Glomerular endothelial cell (primary cell): ENCODE measurements around the gene KREMEN1. TPM values are rescaled to one million over a fixed set of nuclear protein-coding genes. Genes with fewer than 3 reads are reported as not detected.

Experiments used
- DNase-seq: peaks from one replicate; pipeline ENCODE4 v3.0.0-alpha.2; 2011; ENCODE audit warnings: low read depth, low spot score; ENCODE audit errors: extremely low read depth
- total RNA-seq: library from RNA; depleted of rRNA; stranded (reverse); fragments of >200 nt; gene quantifications from 2 replicates; pipeline ENCODE4 v1.2.3, GENCODE V29; 2015

Gene KREMEN1
- total RNA-seq, 1 donor from 2014 or later: 2.3 TPM

DNA sequence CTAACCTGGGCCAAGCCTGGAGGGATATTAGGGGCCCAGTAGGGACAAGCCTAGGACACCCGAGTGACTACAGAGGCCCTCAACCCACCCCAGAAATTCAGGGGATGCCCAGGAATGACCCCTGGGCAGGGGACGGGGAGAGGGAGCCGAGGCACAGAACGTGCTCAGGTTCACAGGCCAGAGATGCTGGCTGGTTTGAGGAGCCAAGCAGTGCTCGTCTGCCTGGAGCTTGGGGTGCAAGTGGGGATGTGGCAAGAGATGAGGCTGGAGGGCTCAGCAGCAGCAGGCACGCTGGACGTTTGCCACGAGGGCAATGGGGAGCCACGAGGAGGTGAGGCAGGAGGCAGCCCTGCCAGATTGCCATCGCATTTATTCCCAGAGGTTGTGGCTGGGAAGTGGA, 98.9 kb downstream of the KREMEN1 start:
- no peak for DNase-seq

DNA sequence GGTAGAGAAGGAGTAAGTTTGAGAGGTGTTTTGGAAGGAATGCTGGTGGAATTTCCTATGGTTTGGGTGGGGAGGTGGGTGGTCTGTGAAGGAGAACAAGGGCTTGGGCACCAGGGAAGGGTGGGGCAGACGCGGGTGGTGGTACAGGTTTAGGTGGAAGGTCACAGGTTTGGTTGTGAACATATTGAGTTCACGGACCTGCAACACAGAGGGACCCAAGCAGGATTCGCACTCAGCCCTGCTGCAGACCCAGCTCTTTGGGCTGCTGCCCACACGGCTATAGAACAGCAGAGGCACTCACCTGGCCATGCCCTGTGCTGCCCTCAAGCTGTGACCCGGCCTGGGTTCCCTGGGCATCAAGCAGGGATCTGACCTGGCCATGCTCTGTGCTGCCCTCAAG, 99.4 kb downstream of the KREMEN1 start:
- DNase-seq: no peak

DNA sequence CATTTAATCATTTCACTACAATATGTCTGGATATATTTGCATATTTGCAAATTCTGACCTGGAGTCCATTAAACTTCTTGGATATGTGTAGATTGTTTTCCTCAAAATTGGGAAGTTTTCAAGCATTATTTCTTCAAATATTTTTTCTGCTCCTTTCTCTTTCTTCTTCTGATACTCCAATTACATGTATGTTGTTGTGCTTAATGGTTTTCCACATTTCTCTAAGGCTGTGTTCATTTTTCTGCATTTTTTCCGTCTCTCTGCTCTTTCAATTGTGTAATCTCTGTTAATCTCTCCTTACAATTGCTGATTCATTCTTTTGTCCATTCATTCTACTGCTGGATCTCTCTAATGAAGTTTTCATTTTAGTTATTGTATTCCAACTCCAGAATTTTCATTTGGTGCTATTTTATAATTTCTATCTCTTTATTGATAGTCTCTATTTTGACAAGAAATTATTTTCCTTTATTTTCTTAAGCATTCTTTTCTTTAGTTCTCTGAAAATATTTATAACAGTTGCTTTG, 102.5 kb downstream of the KREMEN1 start:
- no peak for DNase-seq

DNA sequence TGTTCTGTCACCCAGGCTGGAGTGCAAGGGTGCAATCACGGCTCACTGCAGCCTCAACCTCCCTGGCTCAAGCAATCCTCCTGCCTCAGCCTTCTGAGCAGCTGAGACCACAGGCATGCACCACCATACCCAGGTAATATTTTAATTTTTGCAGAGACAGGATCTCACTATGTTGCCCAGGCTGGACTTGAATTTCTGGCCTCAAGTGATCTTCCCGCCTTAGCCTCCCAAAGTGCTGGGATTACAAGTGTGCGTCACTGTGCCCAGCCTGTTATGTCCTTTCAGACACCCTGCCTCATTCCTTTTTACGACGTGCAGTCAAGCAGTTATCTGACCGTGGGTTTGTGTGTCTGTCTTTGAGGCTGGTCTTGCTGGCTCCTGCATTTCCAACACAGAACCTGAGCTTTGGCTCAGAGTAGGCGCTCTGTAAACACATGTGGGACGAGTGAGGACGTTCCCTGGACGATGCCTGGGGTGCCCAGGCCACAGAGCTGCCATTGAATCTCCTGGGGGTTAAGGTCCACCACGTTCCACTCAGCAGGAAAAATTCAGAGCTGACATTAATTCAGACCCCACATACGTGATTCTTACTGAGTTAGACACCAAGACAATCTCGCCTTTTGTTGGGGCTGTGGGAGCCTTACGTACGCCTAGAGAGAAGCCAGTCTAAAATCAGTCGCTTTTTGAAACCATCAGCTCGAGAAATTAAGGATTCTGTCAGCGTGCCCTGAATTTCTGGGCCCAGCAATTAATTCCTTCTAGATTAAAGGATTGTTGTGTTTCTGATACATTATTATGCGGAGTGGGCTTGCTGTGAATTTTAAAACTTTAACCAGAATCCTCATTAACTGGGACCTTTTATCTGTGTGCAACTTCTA, 111.4 kb downstream of the KREMEN1 start:
- no peak for DNase-seq

DNA sequence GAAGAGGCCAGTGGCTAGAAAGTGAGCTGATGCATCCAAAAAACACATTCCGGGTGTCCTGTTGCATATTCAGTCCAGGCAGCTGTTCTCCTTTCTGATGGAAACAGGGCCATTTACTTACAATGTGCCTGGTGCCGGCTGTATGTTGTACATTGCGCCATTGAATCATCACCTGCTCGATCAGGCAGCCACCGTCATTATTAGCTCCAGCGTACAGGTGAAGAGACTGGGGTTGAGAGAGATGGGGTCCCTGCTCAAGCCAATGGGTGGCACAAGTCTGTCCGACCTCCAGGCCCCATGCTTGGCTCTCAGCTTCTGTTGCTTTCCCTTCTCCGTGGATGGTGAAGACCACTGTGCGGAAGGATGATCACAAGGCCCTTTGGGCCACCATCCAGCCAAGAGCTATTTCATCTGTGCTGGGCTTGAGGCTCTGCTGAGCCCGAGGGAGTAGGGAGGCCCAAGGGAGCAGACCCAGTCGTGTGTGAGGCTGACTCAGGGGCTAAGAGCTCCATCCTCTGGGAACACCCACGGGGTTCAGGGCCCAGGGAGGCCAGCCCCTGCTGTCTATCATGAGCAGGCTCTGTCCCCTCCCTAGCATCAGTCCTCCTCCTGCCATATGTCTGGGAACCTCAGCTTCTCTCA, 112.1 kb downstream of the KREMEN1 start:
- no peak for DNase-seq

DNA sequence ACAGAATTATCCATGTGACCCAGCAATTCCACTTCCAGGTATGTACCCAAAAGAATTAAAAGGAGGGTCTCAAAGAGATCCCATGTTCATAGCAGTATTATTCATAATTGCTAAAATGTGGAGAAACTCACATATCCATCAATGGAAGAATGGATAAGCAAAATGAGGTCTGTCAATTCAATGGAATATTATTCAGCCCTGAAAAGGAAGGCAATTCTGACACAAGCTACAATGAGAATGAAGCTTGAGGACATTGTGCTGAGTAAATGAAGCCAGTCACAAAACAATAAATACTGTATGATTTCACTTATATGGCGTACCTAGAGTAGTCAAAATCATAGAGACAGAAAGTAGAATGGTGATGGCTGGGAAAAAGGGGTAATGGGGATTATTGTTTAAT, 113.5 kb downstream of the KREMEN1 start:
- DNase-seq: no peak

DNA sequence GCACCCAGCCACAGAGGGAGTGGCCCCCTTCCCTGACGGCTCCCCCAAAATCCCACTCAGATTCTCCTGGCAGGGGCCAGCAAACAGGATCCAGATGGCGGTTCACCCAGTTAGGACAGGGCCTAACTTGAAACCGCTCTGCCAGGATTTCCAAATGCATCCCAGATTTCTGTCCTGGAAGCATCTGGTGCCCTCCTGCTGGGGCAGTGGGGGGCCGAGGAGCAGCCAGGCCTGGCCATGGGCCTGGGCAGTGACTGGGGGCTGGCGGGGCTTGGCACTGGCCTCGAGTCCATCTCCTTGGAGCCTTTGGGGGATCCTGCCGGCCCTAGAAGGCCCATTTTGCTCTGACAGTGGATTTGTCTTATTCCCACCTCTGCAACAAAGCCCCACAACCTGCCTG, 115.0 kb downstream of the KREMEN1 start:
- no peak for DNase-seq

DNA sequence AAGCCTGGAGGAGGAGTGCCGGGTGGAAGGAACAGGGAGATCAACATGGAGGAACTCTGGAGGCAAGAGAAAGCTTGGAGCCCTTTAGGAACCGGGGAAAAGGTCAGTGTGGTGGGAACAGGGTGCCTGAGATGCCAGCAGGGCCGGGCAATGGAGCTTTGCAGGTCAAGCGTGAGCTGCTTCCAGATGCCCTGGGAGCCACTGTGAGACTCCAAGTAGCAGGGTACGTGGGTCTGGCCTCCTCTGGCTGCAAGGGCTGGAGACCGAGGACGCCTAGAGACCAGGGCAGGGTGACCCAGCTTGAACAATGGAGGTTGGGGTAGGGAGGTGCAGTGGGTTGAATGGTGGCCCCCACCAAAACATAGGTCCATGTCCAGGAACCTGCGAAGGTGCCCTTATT, 117.2 kb downstream of the KREMEN1 start:
- no peak for DNase-seq

DNA sequence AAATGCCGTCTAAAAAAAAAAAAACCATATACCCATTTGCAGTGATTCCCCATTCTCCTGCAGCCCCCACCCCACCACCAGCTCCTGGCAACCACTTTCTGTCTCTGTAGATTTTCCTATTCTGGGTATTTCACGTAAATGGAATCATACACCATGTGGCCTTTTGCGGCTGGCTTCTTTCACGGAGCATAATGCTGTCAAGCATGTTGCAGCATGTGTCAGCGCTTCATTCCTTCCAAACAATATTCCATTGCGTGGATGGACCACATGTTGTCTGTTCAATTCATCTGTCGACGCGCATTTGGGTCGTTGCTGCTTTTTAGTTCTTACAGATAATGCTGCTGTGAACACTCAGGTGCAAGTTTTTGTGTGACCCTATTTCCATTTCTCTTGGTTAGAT, 118.1 kb downstream of the KREMEN1 start:
- no peak for DNase-seq

DNA sequence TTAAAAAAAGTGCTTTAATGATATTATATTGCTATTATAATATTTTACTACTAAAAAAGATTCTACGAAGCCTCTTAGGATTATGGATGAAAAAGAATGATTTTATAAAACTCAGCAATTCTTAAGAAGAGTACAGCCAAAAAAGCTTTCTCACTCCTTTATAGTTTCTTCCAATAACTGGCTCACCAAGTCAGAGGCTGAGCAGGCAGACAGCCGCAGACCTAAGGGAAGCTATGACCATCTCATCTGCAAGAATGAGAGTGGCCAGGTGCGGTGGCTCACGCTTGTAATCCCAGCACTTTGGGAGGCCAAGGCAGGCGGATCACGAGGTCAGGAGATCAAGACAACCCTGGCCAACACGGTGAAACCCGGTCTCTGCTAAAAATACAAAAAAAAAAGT, 120.2 kb downstream of the KREMEN1 start:
- no peak for DNase-seq

DNA sequence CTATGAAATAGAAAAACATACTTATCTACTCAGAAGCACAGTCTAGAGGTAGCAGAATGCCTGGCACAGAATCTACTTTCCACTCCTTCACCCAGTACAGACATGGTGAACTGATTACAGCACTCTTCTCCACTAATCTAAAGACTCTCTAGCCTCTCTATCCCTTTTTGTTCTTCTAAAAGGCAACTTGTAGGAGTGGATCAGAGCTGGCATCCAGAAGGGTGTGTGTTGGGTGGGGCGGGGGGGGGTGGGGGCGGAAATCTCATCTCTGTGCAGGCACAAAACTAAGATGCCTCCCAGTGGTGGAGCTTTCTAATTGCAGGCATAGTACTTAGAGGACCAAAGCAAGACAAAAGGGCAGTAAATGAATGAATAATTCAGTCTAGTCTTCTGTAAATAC, 121.3 kb downstream of the KREMEN1 start:
- DNase-seq: no peak

DNA sequence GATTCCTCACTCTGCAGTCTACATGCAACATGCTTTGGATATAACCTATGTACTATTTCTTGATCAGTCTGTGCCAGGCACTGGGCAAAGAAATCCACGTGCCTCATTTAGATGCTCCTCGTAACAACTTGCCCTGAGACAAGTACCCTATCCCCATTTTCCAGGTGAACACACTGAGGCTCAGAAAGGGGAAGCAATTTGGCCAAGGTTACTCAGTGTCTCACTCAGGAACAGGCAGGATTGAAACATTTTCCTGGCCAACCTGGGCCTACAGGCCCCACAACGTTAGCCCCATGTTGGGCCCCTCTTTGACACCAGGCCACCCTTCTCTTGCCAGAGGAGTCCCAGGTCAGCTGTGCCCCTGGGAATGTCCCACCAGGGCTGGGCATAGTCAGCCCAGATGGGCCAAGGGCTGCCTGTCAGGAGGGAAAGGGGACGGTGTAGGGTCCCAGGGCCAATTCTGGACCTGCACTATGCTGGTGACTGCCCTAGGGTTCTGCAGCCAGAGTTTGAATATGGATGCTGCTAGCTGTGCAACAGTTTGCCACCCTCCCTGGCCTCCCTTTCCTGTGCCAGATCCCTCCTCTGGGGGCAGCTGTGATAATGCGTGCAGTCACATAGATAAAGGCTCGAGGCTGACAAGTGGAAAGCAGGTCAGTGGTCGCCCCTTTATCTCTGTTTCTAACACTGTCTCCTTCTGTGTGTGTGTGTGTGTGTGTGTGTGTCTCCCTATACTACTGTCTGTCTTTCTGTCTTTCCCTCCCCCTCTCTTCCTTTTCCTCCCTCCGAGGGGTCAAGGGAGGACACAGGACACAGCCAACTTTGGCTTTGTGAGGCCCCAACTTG, 122.5 kb downstream of the KREMEN1 start:
- no peak for DNase-seq

DNA sequence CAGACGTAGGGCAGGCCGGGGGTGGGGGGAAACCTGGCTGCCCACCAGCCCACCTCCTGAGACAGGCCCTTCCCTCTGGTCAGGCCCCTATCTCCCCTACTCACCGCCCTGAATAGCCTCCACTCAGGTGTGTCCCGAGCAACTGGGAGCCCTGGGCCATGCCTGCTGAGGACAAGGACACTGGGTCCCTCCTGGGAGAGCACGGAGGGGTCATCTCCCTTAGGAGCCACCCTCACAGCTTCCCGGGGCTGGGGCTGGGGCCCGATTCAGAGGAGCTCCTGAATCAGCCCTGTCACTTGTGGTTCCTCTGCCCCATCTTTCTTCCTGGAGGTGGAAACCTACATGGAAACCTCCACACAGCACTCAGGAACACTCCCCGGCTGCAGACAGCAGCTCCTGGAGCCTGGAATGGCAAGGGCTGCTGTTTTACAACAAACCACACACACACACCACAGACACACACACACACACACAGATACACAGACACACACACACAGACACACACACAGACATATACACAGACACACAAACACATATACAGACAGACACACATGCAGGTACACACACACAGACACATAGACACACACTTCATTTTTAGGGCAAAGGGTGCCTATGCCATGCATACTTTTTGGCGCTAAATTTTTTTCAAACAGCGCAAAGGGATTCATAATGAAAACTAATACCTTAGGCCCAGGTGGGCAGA, 123.3 kb downstream of the KREMEN1 start:
- no peak for DNase-seq

DNA sequence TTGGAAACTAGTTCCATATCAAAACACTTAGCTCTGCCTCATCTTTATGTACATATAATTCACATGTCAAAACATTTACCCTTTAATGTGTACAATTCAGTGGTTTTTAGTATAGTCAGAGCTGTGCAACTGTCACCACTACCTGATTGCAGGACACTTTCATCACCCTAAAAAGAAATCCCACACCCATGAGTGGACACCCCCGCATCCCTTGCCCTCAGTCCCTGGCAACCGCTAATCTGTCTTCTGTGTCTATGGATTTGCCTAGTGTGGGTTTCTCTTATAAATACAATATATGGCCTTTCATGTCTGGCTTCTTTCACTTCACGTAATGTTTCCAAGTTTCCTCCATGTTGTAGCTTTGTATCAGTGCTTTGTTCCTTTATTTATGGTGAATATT, 124.3 kb downstream of the KREMEN1 start:
- DNase-seq: no peak

DNA sequence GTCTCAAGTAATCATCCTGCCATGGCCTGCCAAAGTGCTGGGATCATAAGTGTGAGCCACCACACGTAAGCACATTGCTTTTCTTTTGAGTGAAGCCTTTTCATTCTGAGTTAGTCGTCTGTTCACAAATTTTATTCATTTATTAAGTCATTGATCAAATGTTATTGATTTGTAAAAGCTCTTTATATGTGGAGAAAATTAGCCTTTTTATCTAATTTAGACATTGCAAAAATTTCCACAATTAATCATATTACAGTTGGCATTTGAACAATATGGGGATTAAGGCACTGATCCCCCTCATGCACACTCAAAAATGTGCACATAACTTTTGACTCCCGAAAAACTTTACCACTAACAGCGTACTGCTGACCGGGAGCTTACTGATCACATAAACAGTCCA, 125.4 kb downstream of the KREMEN1 start:
- DNase-seq: no peak

DNA sequence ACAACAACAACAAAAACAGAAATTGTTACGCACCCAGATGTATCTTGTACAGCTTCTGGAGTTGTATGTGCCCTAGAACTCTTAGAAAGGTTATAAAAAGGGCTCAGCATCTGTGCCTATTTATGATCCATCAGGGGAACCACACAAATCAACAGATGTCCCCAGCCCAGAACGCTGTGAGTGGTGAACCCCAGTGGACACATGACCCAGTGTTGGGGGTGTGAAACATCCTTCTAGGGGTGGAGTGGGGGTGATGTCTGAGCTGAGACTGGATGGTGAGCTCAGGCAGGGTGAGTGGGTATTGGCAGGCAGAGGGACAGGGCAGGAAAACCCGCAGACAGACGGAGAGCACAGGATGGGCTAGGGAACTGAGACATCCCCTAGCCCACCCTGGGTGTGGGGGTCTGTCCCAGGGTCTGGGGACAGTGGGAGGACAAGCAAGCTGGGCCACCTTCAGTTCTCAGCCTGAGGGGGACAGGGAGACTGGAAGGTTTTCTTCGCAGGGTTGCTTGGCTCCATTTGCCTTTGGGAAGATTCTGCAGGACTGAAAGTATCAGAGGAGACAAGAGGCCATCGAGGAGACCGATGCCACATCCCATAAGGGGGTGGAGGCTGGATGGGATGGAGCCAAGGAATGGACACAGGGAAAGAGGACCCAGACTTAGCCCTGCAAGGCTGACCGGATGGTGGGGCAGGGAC, 127.0 kb downstream of the KREMEN1 start:
- DNase-seq: no peak

DNA sequence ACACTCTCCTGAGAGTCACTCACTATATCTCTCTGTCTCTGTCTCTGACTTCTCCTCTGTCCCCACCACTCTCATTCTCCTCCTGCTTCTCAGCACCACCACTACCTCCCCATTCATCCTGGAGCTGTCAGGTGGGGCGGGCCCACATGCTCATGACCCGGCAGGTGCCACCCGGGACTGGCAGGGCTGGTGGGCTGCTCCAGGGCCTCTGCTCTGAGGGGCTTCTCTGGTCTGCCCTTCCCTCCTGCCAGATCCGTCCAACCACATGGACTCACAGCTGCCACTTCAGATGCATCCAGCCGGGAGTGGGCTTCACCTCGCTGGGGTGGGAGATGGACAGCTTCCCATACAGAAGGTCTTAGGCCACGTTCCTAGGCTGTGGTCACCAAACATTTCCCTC, 128.1 kb downstream of the KREMEN1 start:
- no peak for DNase-seq

DNA sequence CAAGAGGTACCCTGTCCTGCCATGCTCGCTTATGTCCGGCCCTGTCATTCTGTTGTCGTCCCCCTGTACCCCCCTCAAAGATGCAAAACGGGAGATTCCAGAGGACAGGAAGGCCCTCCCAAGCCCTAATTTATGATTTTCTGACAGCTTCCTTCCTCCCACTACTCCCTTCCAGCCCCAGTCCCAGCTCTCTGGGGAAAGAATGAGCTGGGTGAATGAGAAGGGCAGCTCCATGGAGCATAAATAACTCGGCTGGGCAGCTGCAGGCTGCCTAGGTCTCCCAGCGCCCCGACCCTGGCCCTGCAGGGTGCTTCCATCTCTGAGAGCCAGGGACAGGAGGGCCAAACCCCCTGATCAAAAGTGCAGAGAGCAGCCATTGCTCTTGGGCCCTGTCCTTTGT, 128.9 kb downstream of the KREMEN1 start:
- DNase-seq: no peak

DNA sequence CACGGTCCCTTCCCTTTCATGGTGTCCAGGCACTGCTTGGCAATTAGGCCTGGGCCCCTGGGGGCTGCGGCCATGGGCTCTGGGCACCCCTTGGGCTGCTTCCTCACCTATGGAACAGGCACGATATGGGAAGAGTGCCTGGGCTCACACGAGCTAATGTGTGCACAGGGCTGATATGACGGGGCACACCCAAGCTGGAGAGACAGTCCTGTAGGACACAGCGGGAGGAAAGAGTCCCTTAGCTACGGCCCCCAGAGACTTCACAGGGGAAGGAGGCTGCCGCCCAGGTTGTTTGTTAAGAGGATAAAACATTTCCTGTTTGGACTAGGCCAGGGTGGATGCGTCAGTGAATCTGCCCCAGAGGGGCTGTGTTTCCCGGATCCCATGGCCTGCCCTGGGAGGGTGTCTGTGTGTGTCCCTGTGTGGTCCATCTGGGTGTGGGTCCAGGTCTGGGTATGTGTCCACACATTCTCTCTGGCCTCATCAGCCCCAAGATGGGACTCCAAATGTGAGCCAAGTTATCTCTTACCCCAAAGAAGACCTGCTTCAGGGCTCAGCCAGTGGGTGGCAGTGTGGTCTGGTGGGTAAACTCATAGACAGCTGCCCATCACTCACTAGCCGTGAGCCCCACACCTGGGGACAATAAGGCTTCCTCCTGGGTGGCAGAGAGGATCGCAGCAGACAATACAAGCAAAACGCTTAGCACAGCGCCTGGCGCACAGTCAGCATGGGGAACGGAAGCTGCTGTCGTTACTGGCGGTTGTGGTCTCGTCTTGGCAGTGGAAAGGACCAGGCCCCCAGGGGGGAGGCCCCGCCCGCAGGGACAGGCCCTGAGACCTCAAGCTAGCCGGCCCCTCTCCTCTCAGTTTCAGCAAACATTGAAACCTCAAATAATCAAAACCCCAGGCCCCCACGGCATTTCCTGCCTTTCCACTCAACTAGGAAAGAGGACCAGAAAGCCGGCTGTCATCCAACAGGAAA, 129.7 kb downstream of the KREMEN1 start:
- no peak for DNase-seq
